Inflammatory macrophage treated with lipopolysaccharide for 1 hour (primary cell): ENCODE data around the gene ADCYAP1R1.

Experiments used
- DNase-seq, 2 donors: peaks; one replicate each; pipeline ENCODE4 v3.0.0-alpha.2; 2020 to 2022

The ADCYAP1R1 gene

DNA sequence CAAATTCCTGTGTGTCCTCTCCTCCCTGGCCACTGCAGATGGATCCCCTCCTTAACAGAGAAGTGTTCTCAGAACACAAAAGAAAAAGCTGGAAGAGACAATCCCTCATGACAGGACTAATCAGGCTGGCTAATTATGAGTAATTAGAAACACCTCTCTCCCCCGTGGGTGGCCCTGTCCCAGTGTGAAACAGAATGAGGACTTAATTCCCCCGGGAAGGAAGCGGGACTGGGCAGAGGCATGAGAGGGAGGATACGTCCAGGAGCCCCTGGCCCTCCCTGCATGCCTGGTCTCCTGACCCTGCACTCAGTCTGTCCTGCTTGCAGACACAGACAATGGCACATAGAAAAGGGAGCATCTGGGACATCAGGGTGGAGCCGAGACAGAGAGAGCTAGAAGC is 7.6 kb upstream of the ADCYAP1R1 start:
- DNase-seq, result no peak

DNA sequence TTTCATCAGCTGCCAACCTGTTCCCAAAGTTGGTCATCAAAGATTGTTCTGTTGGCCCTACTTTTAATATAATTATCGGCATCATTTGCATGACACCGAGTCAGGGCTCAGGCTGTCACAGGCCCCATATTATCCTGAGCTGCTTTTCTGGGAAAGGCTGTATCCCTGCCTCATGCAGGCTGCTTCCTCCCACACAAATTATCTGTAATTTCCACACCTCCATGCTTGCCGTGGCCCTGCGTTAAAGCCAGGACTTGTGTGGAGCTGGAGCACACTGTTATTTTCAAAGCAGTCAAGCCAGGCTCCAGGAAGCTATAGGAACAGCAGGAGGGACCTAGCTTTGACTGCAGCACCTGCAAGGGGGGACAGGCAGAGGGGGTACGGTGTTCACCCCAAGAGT is 5.4 kb upstream of the ADCYAP1R1 start:
- DNase-seq, result no peak

- no peak for DNase-seq
These were observed 4.6 kb upstream of the ADCYAP1R1 start for GRCh38 chr7:31047313-31048146.

GRCh38 chr7:31049005-31049765 is 2.9 kb upstream of the ADCYAP1R1 start:
- no peak for DNase-seq

- no peak for DNase-seq
These were observed 356 bp downstream of the ADCYAP1R1 start for GRCh38 chr7:31052487-31052840.

GRCh38 chr7:31052841-31053601 is 913 bp downstream of the ADCYAP1R1 start:
- DNase-seq, result no peak

GRCh38 chr7:31053986-31054385 is 1.9 kb downstream of the ADCYAP1R1 start:
- DNase-seq, result no peak

DNA sequence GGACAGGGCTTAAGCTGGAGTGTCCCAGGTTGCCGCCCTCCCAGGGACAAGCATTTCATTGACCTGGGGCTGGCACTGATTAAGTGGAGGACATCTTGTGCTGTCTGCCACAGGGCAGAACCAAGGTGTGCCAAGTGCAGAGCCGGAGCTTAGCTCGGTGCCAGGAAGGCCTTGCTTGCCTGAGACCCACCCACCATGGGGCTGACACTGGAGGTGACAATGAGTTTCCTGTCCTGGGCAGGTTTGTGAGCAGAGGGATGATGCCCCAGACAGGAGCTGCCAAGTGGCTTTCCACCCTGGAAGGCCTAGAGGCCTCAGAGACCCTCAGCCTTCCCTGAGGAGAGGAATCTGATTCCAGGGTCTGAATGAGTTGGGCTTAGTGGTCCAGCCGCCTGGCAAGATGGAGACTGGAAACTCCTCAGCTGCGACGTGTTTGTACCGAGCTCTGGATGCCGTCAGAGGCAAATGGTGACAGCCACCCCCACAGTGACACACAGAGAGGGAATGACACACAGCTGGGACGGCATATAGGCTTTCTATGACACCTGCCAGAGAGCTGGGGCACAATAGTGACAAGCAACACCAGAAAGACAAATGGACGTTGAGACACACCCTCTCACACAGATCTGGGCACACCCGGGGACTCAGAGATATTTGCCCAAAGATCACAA is 2.6 kb downstream of the ADCYAP1R1 start:
- DNase-seq, result no peak

GRCh38 chr7:31055471-31055870 is 3.4 kb downstream of the ADCYAP1R1 start:
- DNase-seq, result no peak

- DNase-seq, result no peak
These were observed 4.8 kb downstream of the ADCYAP1R1 start for GRCh38 chr7:31056775-31057346.

- DNase-seq, result no peak
These were observed 6.0 kb downstream of the ADCYAP1R1 start for GRCh38 chr7:31058122-31058521.

GRCh38 chr7:31058688-31059087 is 6.6 kb downstream of the ADCYAP1R1 start:
- DNase-seq, result no peak

DNA sequence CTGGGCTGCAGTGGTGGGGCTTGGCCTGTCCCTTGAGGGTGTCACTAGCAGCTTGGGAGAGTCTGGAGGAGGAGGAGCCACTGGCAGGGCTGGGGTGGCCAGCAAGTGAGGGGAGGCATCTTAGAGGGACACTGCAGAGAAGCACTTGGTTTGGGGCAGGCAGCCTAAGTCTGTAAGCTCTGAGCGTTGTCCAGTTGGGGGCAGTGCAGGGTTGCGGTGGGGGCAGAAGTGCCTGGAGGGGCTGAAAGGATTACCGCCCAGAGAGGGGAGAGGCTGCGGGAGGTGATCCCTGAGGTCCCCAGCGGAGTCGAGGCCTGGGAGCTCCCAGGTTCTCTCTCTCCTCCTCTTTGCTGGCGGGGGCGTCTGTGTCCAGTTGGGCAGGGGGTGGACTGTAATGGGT is 7.4 kb downstream of the ADCYAP1R1 start:
- no peak for DNase-seq

DNA sequence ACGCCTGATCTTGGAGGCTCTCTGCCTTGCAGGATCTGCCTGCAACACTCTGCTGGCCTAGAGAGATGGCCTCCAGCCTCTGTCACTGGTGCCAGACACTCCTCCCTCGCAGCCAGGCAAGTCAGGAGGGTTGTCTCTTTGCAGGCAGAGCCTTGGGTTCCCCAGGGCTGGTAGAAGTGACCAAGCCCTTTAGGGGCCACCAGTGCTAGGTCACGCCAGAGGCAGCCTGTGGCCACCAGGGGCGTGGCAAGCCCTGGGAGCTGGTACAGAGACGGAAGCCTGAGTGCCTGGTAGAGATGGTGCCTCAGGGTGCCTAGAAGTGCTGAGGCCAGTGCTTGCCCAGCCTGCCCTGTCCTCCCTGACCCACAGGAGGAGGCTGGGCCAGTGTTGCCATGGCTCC is 9.1 kb downstream of the ADCYAP1R1 start:
- no peak for DNase-seq

- DNase-seq, result no peak
These were observed 10.8 kb downstream of the ADCYAP1R1 start for GRCh38 chr7:31062746-31063435.

GRCh38 chr7:31065021-31065593 is 13.0 kb downstream of the ADCYAP1R1 start:
- no peak for DNase-seq

- no peak for DNase-seq
These were observed 13.7 kb downstream of the ADCYAP1R1 start for GRCh38 chr7:31065840-31066239.

DNA sequence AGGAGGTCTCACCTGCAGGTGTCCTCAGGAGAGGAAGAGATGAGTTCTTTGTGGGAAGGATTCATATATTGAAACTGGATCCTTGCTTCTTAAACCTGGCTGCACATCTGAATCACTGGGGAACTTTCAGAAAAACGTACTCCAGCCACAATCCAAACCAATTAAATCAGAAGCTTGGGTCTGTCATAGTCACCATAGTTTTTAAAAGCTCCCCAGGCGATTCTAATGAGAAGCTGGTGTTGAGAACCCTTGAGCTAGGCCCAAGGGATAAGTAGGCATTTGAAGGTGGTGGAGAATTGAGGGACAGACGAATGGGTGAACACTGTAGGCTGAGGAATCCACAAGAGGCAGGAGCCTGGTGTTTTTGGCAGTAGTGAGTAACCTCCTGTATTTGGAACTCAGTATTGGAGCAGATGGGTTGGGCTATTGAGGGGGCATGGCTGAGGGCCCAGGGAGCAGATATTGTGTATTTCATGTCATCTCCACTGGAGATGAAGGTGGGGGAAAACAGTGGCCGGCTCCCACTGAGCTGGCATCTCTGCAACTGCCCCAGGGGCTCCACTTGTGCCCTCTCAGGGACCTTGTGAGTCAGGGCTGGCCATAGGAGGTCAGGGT is 14.5 kb downstream of the ADCYAP1R1 start:
- no peak for DNase-seq

GRCh38 chr7:31067491-31067890 is 15.4 kb downstream of the ADCYAP1R1 start:
- DNase-seq, result no peak

DNA sequence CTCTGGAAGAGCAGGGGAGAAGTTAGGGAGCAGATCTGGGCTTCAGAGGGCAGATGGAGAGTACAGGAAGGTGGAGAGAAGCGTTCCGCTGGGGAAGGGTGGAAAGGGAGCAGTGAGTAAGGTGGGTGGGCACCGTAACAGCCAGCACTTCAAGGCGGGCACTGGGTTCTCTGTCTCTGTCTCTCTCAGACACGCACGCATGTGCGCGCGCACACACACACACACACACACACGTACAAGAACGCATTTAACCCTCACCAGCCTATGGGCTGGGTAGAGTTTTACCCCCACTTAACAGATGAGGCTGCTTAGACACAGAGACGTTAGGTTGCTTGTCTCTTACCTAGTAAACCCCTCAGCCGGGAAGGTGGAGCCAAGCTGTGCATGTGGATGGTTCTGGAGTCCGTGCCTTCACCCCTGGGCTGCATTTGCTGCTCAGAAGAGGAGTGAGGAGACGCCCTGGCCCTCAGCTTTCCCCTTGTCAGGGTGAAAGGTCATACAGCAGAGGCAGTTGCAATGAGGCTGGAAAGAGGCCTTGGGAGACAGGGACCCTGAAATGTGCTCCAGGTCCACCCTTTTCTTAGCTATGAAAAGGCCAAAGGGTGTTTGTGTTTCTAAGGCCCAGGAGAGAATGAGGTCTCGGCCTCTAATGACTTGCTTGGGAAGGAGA is 16.0 kb downstream of the ADCYAP1R1 start:
- DNase-seq, result no peak
